MM.1S (cell line): ENCODE measurements around the gene CSN2.

Experiments
- CTCF ChIP-seq: fragments of 300-600 bp; sonication (generic); IDR thresholded peaks from 2 replicates; pipeline ENCODE4 v1.5.1; 2016; ENCODE audit warnings: antibody characterized with exemption, low read length, mixed read lengths
- EZH2 ChIP-seq: fragments of 300-600 bp; sonication (generic); optimal IDR thresholded peaks from 2 replicates; pipeline ENCODE3; 2017; ENCODE audit warnings: low read depth, mild to moderate bottlenecking, antibody characterized with exemption, low read length, mixed read lengths
- EZH2phosphoT487 ChIP-seq: fragments of 300-600 bp; sonication (generic); IDR thresholded peaks from 2 replicates; pipeline ENCODE4 v1.6.1; 2018; ENCODE audit warnings: antibody characterized with exemption, low read length

- no peak for TF ChIP-seq CTCF
- no peak for TF ChIP-seq EZH2phosphoT487
- no peak for TF ChIP-seq EZH2
Observed at GRCh38 chr4:69920874-69921273, 44.7 kb downstream of the CSN2 start.
